ENCODE measurements around the gene TOR4A.

TOR4A gene

GRCh38 chr9:137295849-137296669 lies 18.5 kb downstream of the TOR4A start:
- DNase-seq: no peak

DNA sequence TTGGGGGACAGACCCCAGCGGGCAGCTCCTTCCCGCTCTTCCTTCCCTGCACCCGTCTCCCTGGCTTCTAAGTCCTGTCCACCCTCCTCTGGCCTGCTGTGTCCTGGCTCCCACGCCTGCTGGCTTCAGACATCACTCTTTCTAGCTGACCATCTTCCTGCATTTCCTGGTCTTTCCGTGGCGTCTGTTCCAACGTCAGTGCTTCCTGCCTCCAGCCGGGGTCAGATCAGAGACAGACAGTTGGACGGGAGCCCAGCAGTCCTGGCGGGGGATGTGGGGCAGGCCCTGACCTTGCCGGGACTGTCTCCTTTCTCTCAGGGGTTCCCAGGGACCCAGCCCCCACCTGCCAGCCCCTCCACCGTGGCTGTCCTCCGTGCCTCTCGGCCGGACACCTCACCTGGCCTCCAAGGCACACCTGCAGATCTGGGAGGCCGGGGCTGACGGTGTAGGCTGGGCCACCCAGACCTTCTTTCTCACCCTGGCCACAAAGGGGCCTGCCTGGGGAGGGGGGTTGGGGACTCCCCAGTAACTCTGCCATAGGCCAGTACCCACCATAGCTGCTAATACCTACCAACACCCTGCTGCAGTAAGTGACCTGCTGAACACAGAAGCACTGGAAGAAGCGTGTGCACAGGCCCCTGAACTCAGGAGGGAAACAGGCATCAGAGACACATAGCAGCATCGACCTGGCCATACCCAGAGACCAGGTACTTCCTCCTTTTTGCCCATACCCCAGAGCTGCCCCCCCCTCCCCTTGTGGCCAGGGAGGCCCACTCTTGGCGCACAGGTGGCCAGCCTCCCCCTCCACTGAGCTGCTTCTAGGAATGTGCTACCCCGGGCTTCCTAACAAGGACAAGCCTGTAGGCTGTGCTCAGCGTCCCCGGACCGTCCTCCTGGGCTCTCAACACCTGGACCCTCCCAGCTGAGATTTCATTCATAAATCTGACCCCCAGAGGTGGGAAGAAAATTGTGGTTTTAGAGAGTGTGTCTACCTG lies 19.4 kb downstream of the TOR4A start:
- DNase-seq: no peak

- no peak for DNase-seq
Observed at GRCh38 chr9:137297966-137298365, 20.4 kb downstream of the TOR4A start.

DNA sequence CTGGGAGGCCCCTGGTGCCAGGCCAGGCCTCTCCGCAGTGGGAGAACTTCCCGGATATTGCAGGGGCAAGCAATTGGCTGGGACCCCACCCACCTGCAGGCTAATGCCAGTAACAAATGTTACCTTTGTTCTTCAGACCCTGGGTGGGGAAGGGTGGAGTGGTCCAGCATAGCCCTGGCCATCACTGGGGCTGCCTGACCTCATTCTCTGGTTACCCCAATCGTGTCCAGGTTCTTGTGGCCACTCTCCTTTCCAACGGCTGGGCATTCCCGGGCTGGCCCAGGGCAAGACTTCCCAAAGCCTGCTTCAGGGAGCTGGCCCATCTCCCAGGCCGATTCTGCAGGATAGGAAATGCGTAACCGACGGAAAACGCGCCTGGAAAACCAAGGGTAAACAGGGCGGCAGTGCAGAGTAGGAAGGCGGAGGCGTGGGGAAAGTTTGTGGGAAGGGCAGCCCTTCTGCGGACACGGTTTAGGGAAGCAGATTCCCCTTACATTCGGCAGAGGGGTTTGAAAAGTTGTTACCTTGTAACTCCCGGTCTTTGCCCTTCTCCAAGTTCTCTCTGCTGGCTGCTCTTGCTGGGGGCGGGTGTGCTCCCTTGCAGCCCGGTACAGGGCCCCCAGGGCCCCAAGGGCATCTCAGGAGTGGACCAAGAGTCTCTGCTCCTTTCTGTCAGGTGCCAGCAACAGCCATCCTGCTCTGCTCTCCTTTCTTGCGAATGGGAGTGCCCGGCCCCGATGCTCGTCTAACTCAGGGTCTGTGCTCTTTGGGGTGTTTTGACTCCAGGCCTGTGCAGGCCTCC lies 21.1 kb downstream of the TOR4A start:
- DNase-seq: no peak

DNA sequence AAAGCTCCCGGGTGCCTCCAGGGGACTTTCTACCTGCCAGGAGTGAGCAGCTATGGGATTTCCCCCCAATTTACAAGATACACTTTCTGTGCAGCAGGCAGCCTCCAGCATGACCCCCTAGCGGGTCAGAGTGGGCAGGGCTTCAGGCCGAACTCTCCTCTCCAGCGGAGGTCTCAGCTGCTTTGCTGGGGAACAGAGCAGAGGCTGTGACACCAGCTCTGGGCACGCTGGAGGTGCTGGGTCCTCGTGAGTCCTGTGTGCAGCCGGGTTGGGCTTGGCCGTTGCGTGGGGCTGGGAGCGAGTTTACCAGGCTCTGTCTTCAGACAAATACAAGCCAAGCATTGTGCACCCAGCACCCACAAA lies 21.7 kb downstream of the TOR4A start:
- DNase-seq: no peak

GRCh38 chr9:137299938-137300337 lies 22.4 kb downstream of the TOR4A start:
- no peak for DNase-seq

- DNase-seq: no peak
Observed at GRCh38 chr9:137300567-137301080, 23.1 kb downstream of the TOR4A start.

DNA sequence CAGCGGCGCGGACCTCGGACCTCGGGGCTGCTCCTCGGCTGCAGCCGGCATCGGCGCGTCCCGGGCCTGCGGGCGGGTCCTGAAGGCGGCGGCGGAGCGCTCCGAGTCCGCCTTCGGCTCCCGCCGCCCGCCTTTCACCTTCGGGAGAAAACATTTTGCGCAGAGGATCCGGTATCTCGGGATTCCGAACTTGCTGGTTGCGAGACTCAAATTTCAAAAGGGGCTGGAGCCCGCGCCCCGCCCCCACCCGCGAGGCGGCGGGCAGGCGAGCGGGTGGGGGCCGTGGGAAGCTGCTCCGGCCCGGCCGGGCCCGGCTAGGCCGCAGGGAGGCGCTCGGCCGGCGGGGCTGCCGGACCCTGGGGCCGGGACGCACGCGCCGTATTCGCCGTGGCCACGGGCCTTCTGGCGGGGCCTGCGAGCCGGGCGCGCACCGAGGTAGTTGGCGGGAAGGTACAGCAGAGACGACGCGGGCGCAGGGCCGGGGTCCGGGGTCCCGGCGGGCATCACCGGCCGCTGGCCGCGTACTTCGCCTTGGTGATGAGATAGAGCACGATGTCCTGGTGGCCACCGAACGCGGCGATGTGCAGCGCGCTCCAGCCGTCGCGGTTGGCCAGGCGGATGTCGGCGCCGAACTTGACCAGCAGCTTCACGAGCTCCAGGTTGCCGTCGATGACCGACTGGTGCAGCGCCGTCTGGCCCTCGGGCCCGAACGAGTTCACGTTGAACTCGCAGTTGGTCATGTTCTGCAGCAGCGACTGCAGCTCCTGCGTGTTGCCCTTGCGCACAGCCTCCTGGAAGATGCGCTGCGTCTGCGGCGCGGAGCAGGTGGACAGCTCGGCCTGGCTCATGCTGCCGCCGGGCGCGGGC lies 23.8 kb downstream of the TOR4A start:
- no peak for DNase-seq

GRCh38 chr9:137302118-137302448 lies 24.6 kb downstream of the TOR4A start, which contains the start of gene NRARP:
NRARP (minus strand) TSS chr9:137302271; CDS start chr9:137301928, 343 bp downstream.
- DNase-seq: peak; percentile 85 to 95 (median 90)

GRCh38 chr9:137302449-137303150 lies 25.1 kb downstream of the TOR4A start:
- DNase-seq: no peak

- no peak for DNase-seq
Observed at GRCh38 chr9:137303151-137303892, 25.8 kb downstream of the TOR4A start.

DNA sequence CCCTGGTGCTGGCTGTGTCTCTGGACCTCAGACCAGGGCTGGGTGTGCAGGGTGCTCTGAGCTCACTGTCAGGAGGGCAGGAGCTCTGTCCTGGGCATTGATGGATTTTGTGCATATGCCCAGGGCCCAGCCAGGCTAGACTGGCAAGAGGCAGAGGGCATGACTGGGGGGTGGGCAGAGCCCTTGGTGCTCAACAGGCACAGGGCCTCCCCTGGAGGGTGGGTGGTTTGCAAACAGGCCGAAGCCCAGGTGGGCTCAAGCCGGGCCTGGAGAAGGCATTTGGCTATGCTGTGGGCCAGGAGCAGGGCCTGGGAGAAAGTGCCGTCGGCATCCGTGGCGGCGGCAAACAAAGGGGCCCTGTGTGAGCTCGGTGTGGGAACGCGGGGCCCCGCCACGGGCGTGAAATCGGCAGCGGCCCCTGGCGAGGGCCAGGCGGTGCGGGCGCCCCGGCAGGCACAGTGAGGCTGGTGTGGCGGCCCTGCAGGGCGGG lies 26.4 kb downstream of the TOR4A start:
- DNase-seq: no peak

DNA sequence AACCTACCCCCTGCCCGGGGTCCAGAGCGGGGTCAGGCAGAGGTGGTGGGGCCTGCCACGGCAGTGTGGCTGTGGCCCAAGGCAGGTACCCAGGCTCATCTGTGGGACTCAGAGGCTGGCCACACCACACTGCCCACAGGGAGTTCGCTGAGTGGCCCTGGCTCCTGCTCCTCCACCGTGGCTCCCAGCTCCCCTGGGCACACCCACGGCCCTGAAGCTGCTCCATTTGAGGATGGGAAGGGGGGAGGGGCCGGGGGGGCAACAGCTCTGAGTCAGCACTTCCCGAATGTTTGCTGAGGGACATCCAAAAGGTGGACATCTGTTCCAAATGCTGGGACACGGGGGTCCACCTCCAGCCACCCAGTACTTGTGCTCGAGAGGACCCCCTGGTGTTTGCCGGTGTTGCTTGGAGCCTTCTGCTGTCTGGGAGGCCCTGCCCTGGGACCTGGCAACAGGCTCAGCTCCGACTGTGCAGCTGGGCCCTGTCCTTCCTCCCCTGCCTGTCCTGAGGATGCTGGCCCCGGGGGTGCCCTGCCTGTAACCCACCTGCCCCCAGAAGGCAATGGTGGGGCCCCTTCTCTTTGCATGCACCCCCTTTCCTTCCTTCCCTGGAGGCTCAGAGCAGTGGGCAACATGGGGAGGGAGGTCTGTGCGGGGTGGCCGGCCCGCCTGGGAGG lies 27.0 kb downstream of the TOR4A start:
- DNase-seq: no peak

DNA sequence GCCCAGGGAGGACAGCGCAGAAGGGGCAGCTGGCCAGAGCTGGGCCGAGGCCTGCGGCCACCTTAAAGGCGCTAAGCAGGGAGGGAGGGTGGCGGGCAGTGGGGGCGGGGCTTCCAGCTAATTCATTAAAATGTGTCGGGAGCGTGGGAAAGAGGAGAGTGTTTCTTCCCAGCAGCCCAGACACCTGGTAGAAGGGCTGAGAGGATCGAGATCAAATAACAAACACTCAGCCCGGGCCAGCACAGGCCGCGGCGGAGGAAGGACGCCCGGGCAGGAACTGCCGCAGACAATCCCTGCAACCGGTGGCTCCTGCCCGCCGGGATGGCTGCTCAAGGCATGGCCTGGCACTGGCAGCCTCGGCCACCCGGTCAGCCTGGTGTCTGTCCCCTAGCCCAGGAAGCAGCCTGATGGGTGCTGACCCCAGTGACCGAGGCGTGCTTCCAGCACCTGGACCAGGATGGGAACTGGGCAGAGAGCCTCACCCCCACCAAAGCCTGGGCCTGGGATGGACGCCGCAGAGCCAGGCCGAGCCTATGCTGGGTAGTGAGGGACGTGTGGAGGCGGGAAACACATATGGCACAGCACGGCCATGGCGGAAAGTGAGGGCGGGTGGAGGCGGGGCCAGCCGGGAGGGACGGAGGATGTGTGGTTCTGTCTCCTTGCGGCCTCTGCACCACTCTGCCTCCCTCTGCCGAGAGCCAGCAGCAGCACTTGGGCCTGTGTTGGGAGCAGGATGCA lies 27.7 kb downstream of the TOR4A start:
- DNase-seq: peak in 2 of 4 experiments; percentile 42 to 54

- no peak for DNase-seq
Observed at GRCh38 chr9:137305798-137306065, 28.2 kb downstream of the TOR4A start.

- DNase-seq: no peak
Observed at GRCh38 chr9:137306066-137306849, 28.7 kb downstream of the TOR4A start.

GRCh38 chr9:137306850-137307254 lies 29.3 kb downstream of the TOR4A start:
- DNase-seq: no peak

All from activated naive CD4-positive, alpha-beta T cell (primary cell).